ENCODE results near the gene KIF13A.

GRCh38 chr6:17968876-17969275 lies 18.6 kb downstream of the KIF13A start:
- TF ChIP-seq POLR2AphosphoS5 (IDR thresholded peaks at IDR 0.05; ENCODE audit: insufficient read depth, low read depth, low read length) (no peak), CTCF (IDR thresholded peaks at IDR 0.05; ENCODE audit: extremely low read depth in 1 of 2, insufficient read depth in 1 of 2, low read depth in 1 of 2, low read length in 2 of 2) (no peak), EZH2 (IDR thresholded peaks at IDR 0.05; ENCODE audit: borderline replicate concordance, low read depth, low read length, severe bottlenecking) (no peak)

All from endothelial cell of umbilical vein (primary cell).